Measurements from ENCODE around the gene MIB2.
"Not testable (repeated sequence)": the region's sequence is repeated elsewhere in the genome, so short reads cannot be mapped to it uniquely, and the experiment has no call there.

Gene MIB2

DNA sequence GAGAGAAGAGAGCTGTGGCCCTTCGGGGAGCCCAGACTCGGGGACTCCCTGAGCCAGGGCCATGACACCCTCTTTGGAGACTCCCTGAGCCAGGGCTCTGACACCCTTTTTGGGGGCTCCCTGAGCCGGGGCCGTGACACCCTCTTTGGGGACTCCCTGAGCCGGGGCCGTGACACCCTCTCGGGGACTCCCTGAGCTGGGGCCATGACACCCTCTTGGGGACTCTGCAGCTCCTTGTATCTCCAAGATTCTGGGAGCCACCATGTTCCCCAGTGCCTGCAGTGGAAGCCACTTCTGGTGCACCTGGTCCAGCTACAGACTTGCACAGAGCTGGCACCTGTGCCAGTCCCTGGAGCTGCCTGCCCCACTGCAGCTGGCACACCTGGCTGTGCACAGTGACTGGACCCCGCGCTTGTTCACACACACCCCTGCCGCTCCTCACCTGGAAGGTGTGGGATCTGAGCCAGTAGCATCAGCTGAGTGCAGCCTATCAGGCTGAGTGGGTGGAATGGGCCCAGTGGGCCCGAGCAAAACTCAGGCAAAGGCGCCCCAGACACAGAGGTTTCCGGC lies 36.8 kb upstream of the MIB2 start:
- Histone ChIP-seq H3K27ac (no peak overlapping the region), H3K9ac (ENCODE audit: insufficient read length) (no peak overlapping the region), H3K36me3 (ENCODE audit: insufficient read depth, low read length) (peaks cover 1% of the 10 kb centered on the region; the same call in 1 of the 2 replicates), H3K9me3 (ENCODE audit: low read depth, low read length) (no peaks in the 10 kb centered on the region), H3K4me3 (no peak overlapping the region)
- TF ChIP-seq EZH2 (IDR thresholded peaks at IDR 0.05) = no peak
- no peak for TF ChIP-seq FOXP2 (optimal IDR thresholded peaks at IDR 0.05; ENCODE audit: control extremely low read depth, extremely low read length, insufficient read depth)
- TF ChIP-seq POLR2AphosphoS5 (IDR thresholded peaks at IDR 0.05; ENCODE audit: borderline replicate concordance, low read depth, low read length) = no peak
- no peak for DNase-seq (ENCODE audit: low read depth, low spot score)

DNA sequence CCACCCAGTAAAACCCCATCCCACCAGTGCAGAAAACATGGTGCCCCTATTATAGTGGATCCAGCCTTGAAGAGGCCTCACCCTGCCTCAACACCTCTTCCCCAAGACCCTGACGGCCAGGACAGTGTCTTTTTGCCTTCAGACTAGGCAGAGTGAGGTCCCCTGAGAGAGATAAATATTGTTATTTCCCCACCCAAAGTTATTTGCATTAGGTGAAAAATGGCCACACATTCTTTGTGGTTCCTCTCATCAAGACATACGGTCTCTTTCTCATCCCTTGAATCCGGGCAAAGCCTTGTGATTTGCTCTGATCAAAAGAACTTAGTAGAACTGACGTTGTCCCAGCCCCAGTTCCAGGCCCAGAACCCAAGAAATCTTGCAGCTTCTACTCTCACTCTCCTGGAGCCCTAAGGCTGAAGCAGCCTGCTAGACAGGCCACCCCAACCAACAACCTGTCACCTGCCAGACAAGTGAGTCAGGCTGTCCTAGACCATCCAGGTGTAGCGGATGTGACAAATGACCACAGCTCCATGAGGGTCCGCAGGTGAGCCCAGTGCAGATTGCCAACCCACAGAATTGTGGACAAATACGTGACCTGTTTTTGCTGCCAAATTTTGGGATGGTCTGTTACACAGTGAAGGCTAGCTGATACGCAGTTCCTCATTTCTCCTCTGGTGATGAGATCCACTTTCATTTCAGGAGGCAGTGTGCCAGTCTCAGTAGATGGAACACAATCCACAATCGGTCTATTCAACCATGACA lies 32.5 kb upstream of the MIB2 start:
- no peaks in the 10 kb centered on the region for H3K9me3 ChIP-seq (ENCODE audit: low read depth, low read length)
- no peaks in the 10 kb centered on the region for H3K36me3 ChIP-seq (ENCODE audit: insufficient read depth, low read length)
- H3K4me3 ChIP-seq = no peak overlapping the region
- DNase-seq (ENCODE audit: low read depth, low spot score) = no peak
- H3K27ac ChIP-seq = no peak overlapping the region
- TF ChIP-seq EZH2 (IDR thresholded peaks at IDR 0.05) (no peak), FOXP2 (optimal IDR thresholded peaks at IDR 0.05; ENCODE audit: control extremely low read depth, extremely low read length, insufficient read depth) (no peak), POLR2AphosphoS5 (IDR thresholded peaks at IDR 0.05; ENCODE audit: borderline replicate concordance, low read depth, low read length) (no peak)
- H3K9ac ChIP-seq (ENCODE audit: insufficient read length) = no peak overlapping the region

GRCh38 chr1:1583347-1584010 lies 31.8 kb upstream of the MIB2 start:
- no peaks in the 10 kb centered on the region for H3K9me3 ChIP-seq (ENCODE audit: low read depth, low read length)
- no peaks in the 10 kb centered on the region for H3K36me3 ChIP-seq (ENCODE audit: insufficient read depth, low read length)
- TF ChIP-seq EZH2 (IDR thresholded peaks at IDR 0.05) (no peak), FOXP2 (optimal IDR thresholded peaks at IDR 0.05; ENCODE audit: control extremely low read depth, extremely low read length, insufficient read depth) (no peak), POLR2AphosphoS5 (IDR thresholded peaks at IDR 0.05; ENCODE audit: borderline replicate concordance, low read depth, low read length) (no peak)
- no peak overlapping the region for H3K9ac ChIP-seq (ENCODE audit: insufficient read length)
- no peak overlapping the region for H3K4me3 ChIP-seq
- DNase-seq (ENCODE audit: low read depth, low spot score) = no peak
- no peak overlapping the region for H3K27ac ChIP-seq

GRCh38 chr1:1591452-1591851 lies 23.8 kb upstream of the MIB2 start:
- TF ChIP-seq POLR2AphosphoS5 (IDR thresholded peaks at IDR 0.05; ENCODE audit: borderline replicate concordance, low read depth, low read length) = no peak
- TF ChIP-seq FOXP2 (optimal IDR thresholded peaks at IDR 0.05; ENCODE audit: control extremely low read depth, extremely low read length, insufficient read depth) = no peak
- no peak for TF ChIP-seq EZH2 (IDR thresholded peaks at IDR 0.05)
- no peaks in the 10 kb centered on the region for H3K36me3 ChIP-seq (ENCODE audit: insufficient read depth, low read length)
- DNase-seq (ENCODE audit: low read depth, low spot score) = no peak
- no peak overlapping the region for H3K4me3 ChIP-seq
- H3K27ac ChIP-seq = no peak overlapping the region
- H3K9ac ChIP-seq (ENCODE audit: insufficient read length) = no peak overlapping the region
- H3K9me3 ChIP-seq (ENCODE audit: low read depth, low read length) = no peaks in the 10 kb centered on the region

DNA sequence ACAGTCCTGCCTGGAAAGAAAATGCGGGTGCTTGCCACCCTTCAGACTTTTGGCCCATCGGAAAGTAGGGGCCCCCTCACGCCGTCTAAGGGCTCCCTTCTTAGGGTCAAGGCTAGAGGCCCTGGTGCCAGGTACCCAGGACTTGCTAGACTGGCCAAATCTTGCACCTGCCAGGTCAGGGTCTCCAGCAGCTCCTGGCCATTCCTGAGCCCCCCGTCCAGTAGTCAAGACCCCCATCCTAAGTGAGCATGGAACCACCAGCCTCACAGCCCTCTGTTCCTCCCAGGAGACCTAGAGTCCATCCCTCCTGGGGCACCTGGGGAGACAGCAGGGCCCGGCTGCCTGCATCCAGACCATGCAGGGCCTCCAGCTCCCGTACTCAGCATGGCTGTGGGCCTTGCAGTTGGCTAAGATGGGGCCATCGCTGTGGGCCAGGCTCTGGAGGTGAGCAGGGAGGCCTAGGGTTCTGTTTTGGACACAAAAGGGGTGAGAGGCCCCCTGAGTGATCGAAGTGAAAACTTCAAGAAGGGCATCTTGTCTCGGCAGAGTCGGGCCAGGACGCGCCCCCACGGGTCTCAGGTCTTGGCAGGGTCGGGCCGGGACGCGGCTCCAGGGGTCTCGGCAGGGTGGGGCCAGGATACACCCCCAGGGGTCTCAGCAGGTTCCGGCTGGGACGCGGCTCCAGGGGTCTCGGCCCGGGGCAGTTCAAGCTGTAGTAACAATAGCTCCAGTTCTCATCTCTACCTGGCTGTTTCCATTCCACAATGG lies 21.3 kb upstream of the MIB2 start:
- DNase-seq (ENCODE audit: low read depth, low spot score) = no peak
- no peak overlapping the region for H3K9ac ChIP-seq (ENCODE audit: insufficient read length)
- no peaks in the 10 kb centered on the region for H3K9me3 ChIP-seq (ENCODE audit: low read depth, low read length)
- no peak overlapping the region for H3K4me3 ChIP-seq
- no peak for TF ChIP-seq POLR2AphosphoS5 (IDR thresholded peaks at IDR 0.05; ENCODE audit: borderline replicate concordance, low read depth, low read length)
- no peak for TF ChIP-seq EZH2 (IDR thresholded peaks at IDR 0.05)
- TF ChIP-seq FOXP2 (optimal IDR thresholded peaks at IDR 0.05; ENCODE audit: control extremely low read depth, extremely low read length, insufficient read depth) = no peak
- H3K36me3 ChIP-seq (ENCODE audit: insufficient read depth, low read length) = no peaks in the 10 kb centered on the region
- no peak overlapping the region for H3K27ac ChIP-seq

- TF ChIP-seq POLR2AphosphoS5 (IDR thresholded peaks at IDR 0.05; ENCODE audit: borderline replicate concordance, low read depth, low read length) (no peak), FOXP2 (optimal IDR thresholded peaks at IDR 0.05; ENCODE audit: control extremely low read depth, extremely low read length, insufficient read depth) (no peak), EZH2 (IDR thresholded peaks at IDR 0.05) (no peak)
- no peak for DNase-seq (ENCODE audit: low read depth, low spot score)
These were observed 20.6 kb upstream of the MIB2 start for GRCh38 chr1:1594602-1595260.

DNA sequence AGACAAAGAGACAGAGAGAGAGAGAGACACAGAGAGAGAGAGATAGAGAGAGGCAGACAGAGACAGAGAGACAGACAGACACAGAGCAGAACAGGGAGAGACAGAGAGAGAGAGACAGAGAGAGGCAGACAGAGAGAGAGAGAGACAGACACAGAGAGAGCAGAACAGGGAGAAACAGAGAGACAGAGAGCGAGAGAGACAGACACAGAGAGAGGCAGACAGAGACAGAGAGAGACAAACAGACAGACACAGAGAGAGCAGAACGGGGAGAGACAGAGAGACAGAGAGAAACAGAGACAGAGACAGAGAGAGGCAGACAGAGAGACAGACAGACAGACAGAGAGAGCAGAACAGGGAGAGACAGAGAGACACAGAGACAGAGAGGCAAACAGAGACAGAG lies 20.0 kb upstream of the MIB2 start:
- H3K36me3 ChIP-seq (ENCODE audit: insufficient read depth, low read length); H3K9me3 ChIP-seq (ENCODE audit: low read depth, low read length); H3K27ac ChIP-seq; H3K9ac ChIP-seq (ENCODE audit: insufficient read length); DNase-seq (ENCODE audit: low read depth, low spot score); H3K4me3 ChIP-seq: not testable (repeated sequence)

More at GRCh38 chr1:1594602-1595260, 20.6 kb upstream of the MIB2 start:
- no peaks in the 10 kb centered on the region for H3K36me3 ChIP-seq (ENCODE audit: insufficient read depth, low read length)
- no peak overlapping the region for H3K4me3 ChIP-seq
- no peak overlapping the region for H3K9ac ChIP-seq (ENCODE audit: insufficient read length)
- no peak overlapping the region for H3K27ac ChIP-seq
- H3K9me3 ChIP-seq (ENCODE audit: low read depth, low read length) = no peaks in the 10 kb centered on the region
